ENCODE results near the gene DROSHA. TPM values are rescaled to one million over a fixed set of nuclear protein-coding genes. Genes with fewer than 3 reads are reported as not detected.

The DROSHA gene
- polyA plus RNA-seq, 2 of the 4 experiments (the other 2 are of a cell fraction), result 49.1 to 105 TPM

- H3K4me3 ChIP-seq, result no peak overlapping the region
- peaks cover 18% of the 10 kb centered on the region; the same call in 2 of the 3 replicates for H3K9me3 ChIP-seq
- H3K4me1 ChIP-seq, result no peaks in the 10 kb centered on the region
- no peak overlapping the region for H3K4me2 ChIP-seq
- ATAC-seq (no peak), DNase-seq (ENCODE audit: low read depth in 1 of 2, low spot score in 1 of 2) (no peak), FAIRE-seq (no peak)
- ChIA-PET POLR2A (no interaction called here), CTCF (no interaction called here)
- WGBS (ENCODE audit: missing lambda C conversion rate), result 92% methylated on average over 2 of the region's 2 CpGs
- no peak overlapping the region for H3K27ac ChIP-seq
- TF ChIP-seq CTCF (IDR thresholded peaks at IDR 0.05), result no peak
These were observed 78.4 kb downstream of the DROSHA start for GRCh38 chr5:31453522-31453921.

GRCh38 chr5:31452314-31452713, 79.6 kb downstream of the DROSHA start:
- H3K4me1 ChIP-seq, result no peaks in the 10 kb centered on the region
- DNase-seq (ENCODE audit: low read depth in 1 of 2, low spot score in 1 of 2) (no peak), FAIRE-seq (no peak), ATAC-seq (no peak)
- 8% methylated on average over 1 of the region's 1 CpG for WGBS (ENCODE audit: missing lambda C conversion rate)
- peaks cover 18% of the 10 kb centered on the region; the same call in 2 of the 3 replicates for H3K9me3 ChIP-seq
- CTCF ChIA-PET, result no interaction called here
- H3K4me3 ChIP-seq, result no peak overlapping the region
- TF ChIP-seq MAZ (IDR thresholded peaks at IDR 0.05; ENCODE audit: borderline replicate concordance, low read depth, low read length) (no peak), MAX (IDR thresholded peaks at IDR 0.05) (no peak), CHD4 (IDR thresholded peaks at IDR 0.05; ENCODE audit: borderline replicate concordance) (no peak), MAFK (IDR thresholded peaks at IDR 0.05; ENCODE audit: partially characterized antibody) (no peak), EP300 (IDR thresholded peaks at IDR 0.05) (no peak), HMGXB4 (CRISPR knock-in tag; IDR thresholded peaks at IDR 0.05; ENCODE audit: borderline replicate concordance) (no peak), CBX8 (IDR thresholded peaks at IDR 0.05) (no peak), RCOR1 (IDR thresholded peaks at IDR 0.05; ENCODE audit: low read depth, low read length) (no peak), BCL3 (IDR thresholded peaks at IDR 0.05) (no peak), RNF2 (IDR thresholded peaks at IDR 0.05; ENCODE audit: borderline replicate concordance, low read depth) (no peak), USF2 (IDR thresholded peaks at IDR 0.05) (no peak), HEYL (CRISPR knock-in tag; IDR thresholded peaks at IDR 0.05) (no peak)
- H3K27ac ChIP-seq, result no peak overlapping the region
- POLR2A ChIA-PET, result no interaction called here
- H3K4me2 ChIP-seq, result no peak overlapping the region

- 96% methylated on average over 1 of the region's 1 CpG for WGBS (ENCODE audit: missing lambda C conversion rate)
- CTCF ChIA-PET, result interaction anchor here (0.6 kb wide), 1 partner anchor 1040 kb away, joined by 3 read pairs; no protein-coding TSS in a partner anchor
- no peak for TF ChIP-seq SMC3 (IDR thresholded peaks at IDR 0.05)
- TF ChIP-seq KDM1A (IDR thresholded peaks at IDR 0.05; ENCODE audit: low read depth), result no peak
- no peak for TF ChIP-seq ELK1 (IDR thresholded peaks at IDR 0.05; ENCODE audit: low read depth, low read length)
- no peak for TF ChIP-seq PHF8 (IDR thresholded peaks at IDR 0.05; ENCODE audit: borderline replicate concordance, low read depth)
- TF ChIP-seq HOXB5 (CRISPR knock-in tag; IDR thresholded peaks at IDR 0.05), result no peak
- TF ChIP-seq HOXB13 (CRISPR knock-in tag; IDR thresholded peaks at IDR 0.05; ENCODE audit: low read depth), result no peak
- TF ChIP-seq MYC (IDR thresholded peaks at IDR 0.05; ENCODE audit: borderline replicate concordance, low read length), result no peak
- no peak for TF ChIP-seq RAD21 (conservative IDR thresholded peaks at IDR 0.05 in 1 of 2, IDR thresholded peaks at IDR 0.05 in 1 of 2)
- no peak for TF ChIP-seq POLR2AphosphoS2 (conservative IDR thresholded peaks at IDR 0.05; ENCODE audit: low read length)
- no peak for TF ChIP-seq EP300 (IDR thresholded peaks at IDR 0.05)
- TF ChIP-seq CHD2 (IDR thresholded peaks at IDR 0.05; ENCODE audit: low read length, partially characterized antibody), result no peak
- TF ChIP-seq CBX8 (IDR thresholded peaks at IDR 0.05), result no peak
These were observed 81.9 kb downstream of the DROSHA start for GRCh38 chr5:31449962-31450361.

More at GRCh38 chr5:31449962-31450361, 81.9 kb downstream of the DROSHA start:
- Histone ChIP-seq H3K4me3 (no peak overlapping the region), H3K27ac (no peak overlapping the region), H3K9me3 (no peaks in the 10 kb centered on the region), H3K4me2 (no peak overlapping the region), H3K4me1 (no peaks in the 10 kb centered on the region)
- no peak for DNase-seq (ENCODE audit: low read depth in 1 of 2, low spot score in 1 of 2)
- POLR2A ChIA-PET, result no interaction called here
- FAIRE-seq, result no peak
- no peak for ATAC-seq

Measured in A549 (cell line).